Heart right ventricle (tissue), 16 donors: ENCODE measurements around the gene CNOT2. TPM values are rescaled to one million over a fixed set of nuclear protein-coding genes. Genes with fewer than 3 reads are reported as not detected.

ENCODE experiments used
- ATAC-seq, 8 donors: fragments of 200-7000 bp; cut with Tn5 transposase; one replicate each; pipeline ENCODE4 v1.9.1; 2020; ENCODE audit warnings: mild to moderate bottlenecking in 8 of 8, moderate library complexity in 8 of 8, moderate number of reproducible peaks in 1 of 8
- DNase-seq, 2 donors: peaks; one replicate each; pipeline ENCODE4 v3.0.0-alpha.2; 2020
- H3K27ac ChIP-seq, 10 donors: fragments of 200-600 bp; sonication (generic) in 2 of 10; one replicate each; pipeline versions ENCODE4 v1.5.0 to v1.8.0; 2020 to 2022; ENCODE audit warnings: mild to moderate bottlenecking in 3 of 10
- H3K27me3 ChIP-seq, 7 donors: fragments of 200-600 bp; one replicate each; pipeline ENCODE4 v1.8.0; 2021 to 2022; ENCODE audit warnings: mild to moderate bottlenecking in 2 of 7
- H3K36me3 ChIP-seq, 9 donors: fragments of 200-600 bp; sonication (generic) in 1 of 9; one replicate each; pipeline versions ENCODE4 v1.5.0 to v1.8.0; 2020 to 2022; ENCODE audit warnings: mild to moderate bottlenecking in 2 of 9
- H3K4me1 ChIP-seq, 9 donors: fragments of 200-600 bp; sonication (generic) in 1 of 9; one replicate each; pipeline versions ENCODE4 v1.5.0 to v1.8.0; 2020 to 2022; ENCODE audit warnings: mild to moderate bottlenecking in 4 of 9
- H3K4me3 ChIP-seq, 10 donors: fragments of 200-600 bp; sonication (generic) in 2 of 10; one replicate each; pipeline versions ENCODE4 v1.5.0 to v1.8.0; 2020 to 2022; ENCODE audit warnings: mild to moderate bottlenecking in 7 of 10, moderate library complexity in 2 of 10
- H3K9me3 ChIP-seq, 11 donors: fragments of 200-600 bp in 10 of 11; sonication (generic) in 2 of 11; one replicate each; pipeline versions ENCODE4 v1.5.0 to v1.8.0; 2013 to 2022; ENCODE audit warnings: mild to moderate bottlenecking in 2 of 11, control low read depth in 1 of 11, moderate library complexity in 1 of 11
- CTCF ChIP-seq, 9 donors: fragments of 200-600 bp; sonication (generic) in 2 of 9; IDR thresholded peaks; one replicate each; pipeline versions ENCODE4 v1.5.0 to v1.8.0; 2021 to 2022; ENCODE audit warnings: antibody characterized with exemption in 9 of 9, mild to moderate bottlenecking in 5 of 9, moderate library complexity in 1 of 9
- WGBS, 2 donors: extraction: QIAGEN DNeasy Blood & Tissue Kit; methylation state at CpG; one replicate each; pipeline ENCODE4 v1.1.7; 2013; ENCODE audit warnings: inconsistent platforms in 1 of 2; 5-methylcytosine and 5-hydroxymethylcytosine counted together
- intact Hi-C, 10 donors: fragments of 100-400 bp; cut with DNase I; formaldehyde crosslinking; loops; one replicate each; pipeline versions ENCODE4 v1.11.1 to v1.14.2; 2022
- polyA plus RNA-seq, 2 donors: library from polyadenylated mRNA; stranded (reverse); fragments of 200-250 nt; gene quantifications; one replicate each; pipeline ENCODE4 v1.2.3, GENCODE V29; 2013
- total RNA-seq, 10 donors: library from RNA; stranded (reverse); fragmentation: NEBNext Ultra II Directional in 3 of 10; extraction: Animal tissue kit (Norgen Biotek cat#: 25700) in 3 of 10; gene quantifications; one replicate each; pipeline versions ENCODE4 v1.2.1 to v1.2.4, GENCODE V29; 2021 to 2023
- donor health status: Arrhythmogenic right ventricular cardiomyopathy.
- donor health status: ischemic (EF 13 %, LVEDD 7.1; RV severe dilation, severe dysfunction).
- donor health status: healthy with polysubstance abuse.
- donor health status: DM: no; HTN: yes; CAD: no.
- donor health status: DM: no; HTN: no; CAD: no.
- donor health status: ischemic (EF 25% LVEDD 6.9; RV normal size, moderate dysfunction).
- donor health status: ischemic (EF 25% LVEDD 5.7; RV mildly dilated, moderate dysfunction).
- donor health status: healthy.
- donor health status: DM: yes; HTN: yes; CAD: no.
- donor health status: Ischemic cardiomyopathy.
- donor health status: ischemic (EF 35%, LVEDD 5.7; RV mildly dilated, moderate dysfunction).
- donor health status: nonischemic (EF 11% LVEDD 7.7; RV severe dilation, severe dysfunction).
- donor health status: DM: yes; HTN: yes; CAD: no.
- donor health status: PGD.
- donor health status: ischemic (EF 29% LVEDD 5.4; RV normal size, mild dysfunction).
- donor health status: nonischemic (EF 23%, LVEDD 6.1; RV moderate dilation, normal function).

The CNOT2 gene
- total and polyA plus RNA-seq, 12 donors, result 17.6 to 43.0 (median 35.0) TPM

- Histone ChIP-seq H3K27ac (no peak overlapping the region), H3K9me3 (peaks cover 0 to 59% (median 9%) of the 10 kb centered on the region in 11 donors), H3K4me1 (no peaks in the 10 kb centered on the region), H3K27me3 (no peaks in the 10 kb centered on the region), H3K4me3 (no peak overlapping the region), H3K36me3 (peaks cover 0 to 12% (median 0%) of the 10 kb centered on the region in 9 donors)
- intact Hi-C loops, result no loop called here
- no peak for ATAC-seq
- TF ChIP-seq CTCF (IDR thresholded peaks at IDR 0.05), result no peak
- no peak for DNase-seq
These were observed 29.5 kb upstream of the CNOT2 start for GRCh38 chr12:70213707-70214106.

- WGBS, 2 donors, result 89 to 95% methylated on average over 2 of the region's 2 CpGs
- H3K27ac ChIP-seq, result no peak overlapping the region
- intact Hi-C loops, result no loop called here
- no peak for TF ChIP-seq CTCF (IDR thresholded peaks at IDR 0.05)
- peaks cover 0 to 45% (median 5%) of the 10 kb centered on the region in 11 donors for H3K9me3 ChIP-seq
- H3K4me1 ChIP-seq, result no peaks in the 10 kb centered on the region
- peaks cover 0 to 12% (median 0%) of the 10 kb centered on the region in 9 donors for H3K36me3 ChIP-seq
- ATAC-seq, result no peak
- H3K27me3 ChIP-seq, result no peaks in the 10 kb centered on the region
- DNase-seq, result no peak
- no peak overlapping the region for H3K4me3 ChIP-seq
These were observed 28.1 kb upstream of the CNOT2 start for GRCh38 chr12:70214972-70215617.

- DNase-seq, result no peak
- intact Hi-C loops, result no loop called here
- no peaks in the 10 kb centered on the region for H3K4me1 ChIP-seq
- H3K27ac ChIP-seq, result no peak overlapping the region
- no peaks in the 10 kb centered on the region for H3K27me3 ChIP-seq
- H3K36me3 ChIP-seq, result peaks cover 0 to 27% (median 0%) of the 10 kb centered on the region in 9 donors
- ATAC-seq, result no peak
- TF ChIP-seq CTCF (IDR thresholded peaks at IDR 0.05), result no peak
- peaks cover 0 to 27% (median 5%) of the 10 kb centered on the region in 11 donors for H3K9me3 ChIP-seq
- no peak overlapping the region for H3K4me3 ChIP-seq
These were observed 25.8 kb upstream of the CNOT2 start for GRCh38 chr12:70217416-70217815.

- Histone ChIP-seq H3K36me3 (peaks cover 0 to 14% (median 0%) of the 10 kb centered on the region in 9 donors), H3K27me3 (no peaks in the 10 kb centered on the region), H3K9me3 (no peaks in the 10 kb centered on the region), H3K4me3 (no peak overlapping the region), H3K4me1 (no peaks in the 10 kb centered on the region), H3K27ac (no peak overlapping the region)
- ATAC-seq (no peak), DNase-seq (no peak)
- TF ChIP-seq CTCF (IDR thresholded peaks at IDR 0.05), result no peak
- intact Hi-C loops, result no loop called here
These were observed 21.6 kb upstream of the CNOT2 start for GRCh38 chr12:70221626-70222025.
